DMS 273 (cell line): Measurements from ENCODE around the gene FKBP2.

Experiments used
- DNase-seq: peaks from one replicate; lab custom pipeline; 2025; ENCODE audit not compliant: unreplicated experiment; lab: John Stamatoyannopoulos, UW

FKBP2 gene

GRCh38 chr11:64218628-64219353 lies 22.1 kb upstream of the FKBP2 start:
- DNase-seq: no peak

GRCh38 chr11:64219354-64219684 lies 21.6 kb upstream of the FKBP2 start:
- DNase-seq: no peak

- DNase-seq: no peak
Observed at GRCh38 chr11:64219755-64220154, 21.1 kb upstream of the FKBP2 start.

GRCh38 chr11:64220271-64220670 lies 20.6 kb upstream of the FKBP2 start:
- no peak for DNase-seq

GRCh38 chr11:64220798-64221197 lies 20.1 kb upstream of the FKBP2 start:
- DNase-seq: no peak

GRCh38 chr11:64222651-64223000 lies 18.3 kb upstream of the FKBP2 start:
- DNase-seq: peak; percentile 77

- DNase-seq: peak; percentile 52
Observed at GRCh38 chr11:64223001-64223651, 17.8 kb upstream of the FKBP2 start.

- no peak for DNase-seq
Observed at GRCh38 chr11:64224151-64224890, 16.6 kb upstream of the FKBP2 start.

GRCh38 chr11:64224891-64225607 lies 15.8 kb upstream of the FKBP2 start:
- no peak for DNase-seq

GRCh38 chr11:64225608-64226506 lies 15.0 kb upstream of the FKBP2 start, which contains the start of the genes NUDT22 and TRPT1:
TSS of gene NUDT22 (plus strand) at chr11:64226274. CDS start at chr11:64226653, 379 bp downstream.
TSS of gene TRPT1 (minus strand) at chr11:64226186. CDS start at chr11:64225860, 326 bp downstream.
- peak; percentile 89 for DNase-seq

- peak; percentile 61 for DNase-seq
Observed at GRCh38 chr11:64226507-64227051, 14.3 kb upstream of the FKBP2 start.

GRCh38 chr11:64227405-64227956 lies 13.4 kb upstream of the FKBP2 start:
- peak; percentile 43 for DNase-seq

- DNase-seq: no peak
Observed at GRCh38 chr11:64229090-64229743, 11.7 kb upstream of the FKBP2 start.

- DNase-seq: no peak
Observed at GRCh38 chr11:64229744-64230170, 11.1 kb upstream of the FKBP2 start.

- peak; percentile 93 for DNase-seq
Observed at GRCh38 chr11:64230171-64230984, 10.5 kb upstream of the FKBP2 start, which contains the start of gene DNAJC4. TSS of gene DNAJC4 (plus strand) at chr11:64230548. CDS start at chr11:64230855, 307 bp downstream.

GRCh38 chr11:64230985-64231365 lies 9.9 kb upstream of the FKBP2 start:
- DNase-seq: no peak

GRCh38 chr11:64231546-64231945 lies 9.3 kb upstream of the FKBP2 start:
- DNase-seq: no peak
